ENCODE measurements around the gene SUPT16H. TPM values are rescaled to one million over a fixed set of nuclear protein-coding genes. Genes with fewer than 3 reads are reported as not detected.
"Not testable (repeated sequence)": the region's sequence is repeated elsewhere in the genome, so short reads cannot be mapped to it uniquely, and the experiment has no call there.

Gene SUPT16H
- total RNA-seq, 2 donors from 2014 or later: 50.3 to 83.2 TPM

DNA sequence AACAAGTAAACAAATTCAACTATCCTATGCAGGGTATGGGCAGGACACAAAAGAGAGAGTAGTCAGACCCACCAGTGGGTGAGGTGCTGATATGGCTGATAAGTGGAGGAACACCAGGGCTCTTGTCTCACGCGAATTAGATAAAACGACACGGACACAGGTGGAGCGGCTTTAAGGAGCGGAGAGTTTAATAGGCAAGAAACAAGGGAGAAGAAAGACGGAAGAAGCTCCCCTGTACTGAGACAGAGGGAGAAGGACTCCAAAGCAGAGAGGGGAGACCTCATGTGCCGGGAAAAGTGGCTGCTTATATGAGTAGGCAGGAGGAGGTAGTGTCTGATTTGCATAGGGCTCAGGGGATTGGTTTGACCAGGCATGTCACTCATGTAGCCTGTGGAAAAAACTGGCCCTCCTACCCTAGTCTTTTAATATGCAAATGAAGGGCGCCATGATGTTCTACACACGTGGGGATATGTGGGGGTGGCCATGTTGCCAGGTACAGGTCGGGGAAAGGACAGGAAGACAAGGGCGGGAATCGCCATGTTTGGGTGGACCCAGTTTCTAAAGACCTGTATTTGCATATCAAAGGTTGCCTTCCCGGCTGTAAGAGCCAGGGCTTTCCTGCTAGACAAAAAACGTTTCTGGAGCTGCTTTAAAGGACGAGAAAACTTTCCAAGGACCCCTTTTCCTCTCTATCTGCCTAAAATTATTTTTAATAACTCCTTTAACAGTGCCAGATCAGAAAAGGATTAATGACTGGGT, 75.2 kb downstream of the SUPT16H start:
- peak; percentile 93 for DNase-seq (ENCODE audit: low spot score)
- intact Hi-C loops (cut with DNase I): no loop called here
- no peaks in the 10 kb centered on the region for H3K36me3 ChIP-seq
- peak; percentile 92 for TF ChIP-seq POLR2A (IDR thresholded peaks at IDR 0.05)
- TF ChIP-seq, protein P1, sequence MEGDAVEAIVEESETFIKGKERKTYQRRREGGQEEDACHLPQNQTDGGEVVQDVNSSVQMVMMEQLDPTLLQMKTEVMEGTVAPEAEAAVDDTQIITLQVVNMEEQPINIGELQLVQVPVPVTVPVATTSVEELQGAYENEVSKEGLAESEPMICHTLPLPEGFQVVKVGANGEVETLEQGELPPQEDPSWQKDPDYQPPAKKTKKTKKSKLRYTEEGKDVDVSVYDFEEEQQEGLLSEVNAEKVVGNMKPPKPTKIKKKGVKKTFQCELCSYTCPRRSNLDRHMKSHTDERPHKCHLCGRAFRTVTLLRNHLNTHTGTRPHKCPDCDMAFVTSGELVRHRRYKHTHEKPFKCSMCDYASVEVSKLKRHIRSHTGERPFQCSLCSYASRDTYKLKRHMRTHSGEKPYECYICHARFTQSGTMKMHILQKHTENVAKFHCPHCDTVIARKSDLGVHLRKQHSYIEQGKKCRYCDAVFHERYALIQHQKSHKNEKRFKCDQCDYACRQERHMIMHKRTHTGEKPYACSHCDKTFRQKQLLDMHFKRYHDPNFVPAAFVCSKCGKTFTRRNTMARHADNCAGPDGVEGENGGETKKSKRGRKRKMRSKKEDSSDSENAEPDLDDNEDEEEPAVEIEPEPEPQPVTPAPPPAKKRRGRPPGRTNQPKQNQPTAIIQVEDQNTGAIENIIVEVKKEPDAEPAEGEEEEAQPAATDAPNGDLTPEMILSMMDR (IDR thresholded peaks at IDR 0.05): no peak
- peak; percentile 93 for TF ChIP-seq POLR2AphosphoS5 (IDR thresholded peaks at IDR 0.05)
- H3K4me1 ChIP-seq (replicated peaks): no peaks in the 10 kb centered on the region
- 3% methylated on average over 16 of the region's 16 CpGs for WGBS
- H3K9me3 ChIP-seq: no peaks in the 10 kb centered on the region
- H3K27ac ChIP-seq: peak overlapping the region; percentile 81 to 82
- peak overlapping the region; percentile 16 to 34 for H3K4me3 ChIP-seq
- H3K27me3 ChIP-seq (replicated peaks; ENCODE audit: insufficient read depth): no peaks in the 10 kb centered on the region

- no peak for DNase-seq (ENCODE audit: low spot score)
- Histone ChIP-seq H3K4me1 (replicated peaks) (no peaks in the 10 kb centered on the region), H3K9me3 (no peaks in the 10 kb centered on the region), H3K36me3 (no peaks in the 10 kb centered on the region), H3K27me3 (replicated peaks; ENCODE audit: insufficient read depth) (no peaks in the 10 kb centered on the region), H3K27ac (peak overlapping the region; percentile 81 to 82), H3K4me3 (peak overlapping the region; percentile 16 to 34)
- intact Hi-C loops (cut with DNase I): no loop called here
- TF ChIP-seq POLR2AphosphoS5 (IDR thresholded peaks at IDR 0.05) (no peak), POLR2A (IDR thresholded peaks at IDR 0.05) (no peak)
- TF ChIP-seq, protein P1 (IDR thresholded peaks at IDR 0.05): no peak
Observed at GRCh38 chr14:21308132-21308478, 75.7 kb downstream of the SUPT16H start.

GRCh38 chr14:21307637-21308036, 76.2 kb downstream of the SUPT16H start:
- DNase-seq (ENCODE audit: low spot score): no peak
- Histone ChIP-seq H3K27ac (peak overlapping the region in 1 of 2 donors; percentile 82), H3K9me3 (no peaks in the 10 kb centered on the region), H3K27me3 (replicated peaks; ENCODE audit: insufficient read depth) (no peaks in the 10 kb centered on the region), H3K4me1 (replicated peaks) (no peaks in the 10 kb centered on the region), H3K36me3 (no peaks in the 10 kb centered on the region), H3K4me3 (no peak overlapping the region)
- TF ChIP-seq POLR2AphosphoS5 (IDR thresholded peaks at IDR 0.05) (no peak), POLR2A (IDR thresholded peaks at IDR 0.05) (no peak)
- TF ChIP-seq, protein P1 (IDR thresholded peaks at IDR 0.05): no peak
- intact Hi-C loops (cut with DNase I): no loop called here
- WGBS: 80% methylated on average over 3 of the region's 3 CpGs

DNA sequence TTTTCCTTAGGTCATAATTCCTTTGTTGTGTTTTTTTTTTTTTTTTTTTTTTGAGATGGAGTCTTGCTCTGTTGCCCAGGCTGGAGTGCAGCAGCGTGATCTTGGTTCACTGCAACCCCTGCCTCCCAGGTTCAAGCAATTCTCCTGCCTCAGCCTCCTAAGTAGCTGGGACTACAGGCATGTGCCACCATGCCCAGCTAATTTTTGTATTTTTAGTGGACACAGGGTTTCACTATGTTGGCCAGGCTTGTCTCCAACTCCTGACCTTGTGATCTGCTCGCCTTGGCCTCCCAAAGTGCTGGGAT, 81.0 kb downstream of the SUPT16H start:
- H3K27ac ChIP-seq; H3K4me3 ChIP-seq; H3K27me3 ChIP-seq (replicated peaks; ENCODE audit: insufficient read depth); H3K9me3 ChIP-seq; H3K4me1 ChIP-seq (replicated peaks); intact Hi-C loops (cut with DNase I); H3K36me3 ChIP-seq; DNase-seq (ENCODE audit: low spot score): not testable (repeated sequence)
- 91% methylated on average over 2 of the region's 2 CpGs for WGBS

GRCh38 chr14:21302013-21302835, 81.6 kb downstream of the SUPT16H start:
- intact Hi-C loops (cut with DNase I): no loop called here
- no peaks in the 10 kb centered on the region for H3K4me1 ChIP-seq (replicated peaks)
- no peaks in the 10 kb centered on the region for H3K9me3 ChIP-seq
- TF ChIP-seq POLR2AphosphoS5 (IDR thresholded peaks at IDR 0.05): no peak
- TF ChIP-seq, protein P1 (IDR thresholded peaks at IDR 0.05): no peak
- no peak for TF ChIP-seq POLR2A (IDR thresholded peaks at IDR 0.05)
- no peak for DNase-seq (ENCODE audit: low spot score)
- WGBS: 74% methylated on average over 8 of the region's 8 CpGs
- H3K27ac ChIP-seq: no peak overlapping the region
- no peaks in the 10 kb centered on the region for H3K27me3 ChIP-seq (replicated peaks; ENCODE audit: insufficient read depth)
- H3K4me3 ChIP-seq: no peak overlapping the region
- no peaks in the 10 kb centered on the region for H3K36me3 ChIP-seq

Small RNA genes lying within 50 kb of the gene (small RNA-seq; reads per million reads assigned to genes)
- gene RN7SL650P: 0 reads per million in 2 donors
- 8,406 to 9,163 reads per million in 2 donors for gene SNORD8
- 20.3 to 26.8 reads per million in 2 donors for gene SNORD9

Other genes with a start within 250 kb of the SUPT16H start
- not detected for gene OR5AU1, start 228.0 kb downstream of the SUPT16H start, total RNA-seq
- gene HNRNPC, start 114.6 kb downstream of the SUPT16H start, total RNA-seq: 100 to 1,000 TPM; 411 to 423 TPM
- gene RPGRIP1, start 103.9 kb downstream of the SUPT16H start, total RNA-seq: 1 to 10 TPM in 1 of 2 donors, under 1 TPM in 1; 0.09 to 6.8 TPM
- 10 to 100 TPM; 63.6 to 67.0 TPM for gene CHD8, start 72.1 kb upstream of the SUPT16H start, total RNA-seq
- 10 to 100 TPM; 25.1 to 35.9 TPM for gene RAB2B, start 92.9 kb upstream of the SUPT16H start, total RNA-seq
- 10 to 100 TPM; 53.2 to 58.2 TPM for gene TOX4, start 93.2 kb upstream of the SUPT16H start, total RNA-seq
- gene METTL3, start 127.3 kb upstream of the SUPT16H start, total RNA-seq: 10 to 100 TPM; 48.3 to 71.5 TPM
- gene SALL2, start 142.3 kb upstream of the SUPT16H start, total RNA-seq: 10 to 100 TPM in 1 of 2 donors, 1 to 10 TPM in 1; 8.1 to 10.2 TPM
- gene OR10G3, start 196.1 kb upstream of the SUPT16H start, total RNA-seq: not detected

All from prostate gland (tissue), 2 donors.